Stimulated activated CD4-positive, alpha-beta T cell treated with anti-CD3 and anti-CD28 coated beads, TNF-alpha, amount 100 ng/mL, for 4 hours (primary cell): Measurements from ENCODE around the gene RANGRF.

ENCODE experiments used
- DNase-seq, 3 experiments: peaks; one replicate each; pipeline ENCODE4 v3.0.0-alpha.2; 2020; ENCODE audit warnings: low read depth in 3 of 3

Gene RANGRF

DNA sequence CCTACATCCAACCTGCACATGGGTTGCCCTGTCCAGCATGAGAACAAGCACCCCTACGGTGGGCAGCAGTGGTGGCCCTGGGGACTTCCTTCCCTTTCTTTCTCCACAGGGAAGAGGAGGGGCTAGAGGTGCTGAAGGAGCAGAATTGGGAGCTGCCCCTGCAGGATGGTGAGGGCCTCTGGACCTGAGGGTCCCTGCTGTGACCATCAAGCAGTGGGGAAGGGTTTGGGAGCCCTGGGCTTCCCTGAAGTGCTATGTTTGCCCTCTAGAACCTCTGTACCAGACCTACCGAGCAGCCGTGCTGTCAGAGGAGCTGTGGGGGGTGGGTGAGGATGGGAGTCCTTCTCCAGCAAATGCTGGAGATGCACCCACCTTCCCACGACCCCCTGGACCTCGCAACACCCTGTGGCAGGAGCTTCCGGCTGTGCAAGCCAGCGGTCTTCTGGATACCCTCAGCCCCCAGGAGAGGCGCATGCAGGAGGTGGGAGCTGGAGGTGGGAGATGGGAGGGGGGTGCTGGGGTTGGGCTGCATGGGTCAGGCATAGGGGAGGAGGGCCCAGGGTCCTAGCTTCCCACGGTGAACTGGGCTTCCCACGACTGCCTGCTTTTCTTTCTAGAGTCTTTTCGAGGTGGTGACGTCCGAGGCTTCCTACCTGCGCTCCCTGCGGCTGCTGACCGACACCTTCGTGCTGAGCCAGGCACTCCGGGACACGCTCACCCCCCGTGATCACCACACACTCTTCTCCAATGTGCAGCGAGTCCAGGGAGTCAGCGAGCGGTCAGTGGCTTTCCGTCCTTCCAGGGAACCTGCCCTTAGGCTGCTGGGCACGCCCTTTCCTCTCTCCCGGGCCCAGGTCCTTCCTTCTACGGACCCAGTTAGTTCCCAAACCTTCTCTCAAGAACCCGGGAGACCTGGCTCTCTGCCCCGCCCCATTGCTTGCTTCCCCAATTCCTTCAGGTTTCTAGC is 26.6 kb downstream of the RANGRF start:
- DNase-seq, result no peak

- no peak for DNase-seq
These were observed 27.3 kb downstream of the RANGRF start for GRCh38 chr17:8315764-8316217.

GRCh38 chr17:8318010-8318935 is 29.8 kb downstream of the RANGRF start:
- no peak for DNase-seq

GRCh38 chr17:8320262-8320661 is 31.8 kb downstream of the RANGRF start:
- no peak for DNase-seq

GRCh38 chr17:8320990-8321389 is 32.5 kb downstream of the RANGRF start:
- no peak for DNase-seq

- no peak for DNase-seq
These were observed 33.6 kb downstream of the RANGRF start for GRCh38 chr17:8322061-8322460.

DNA sequence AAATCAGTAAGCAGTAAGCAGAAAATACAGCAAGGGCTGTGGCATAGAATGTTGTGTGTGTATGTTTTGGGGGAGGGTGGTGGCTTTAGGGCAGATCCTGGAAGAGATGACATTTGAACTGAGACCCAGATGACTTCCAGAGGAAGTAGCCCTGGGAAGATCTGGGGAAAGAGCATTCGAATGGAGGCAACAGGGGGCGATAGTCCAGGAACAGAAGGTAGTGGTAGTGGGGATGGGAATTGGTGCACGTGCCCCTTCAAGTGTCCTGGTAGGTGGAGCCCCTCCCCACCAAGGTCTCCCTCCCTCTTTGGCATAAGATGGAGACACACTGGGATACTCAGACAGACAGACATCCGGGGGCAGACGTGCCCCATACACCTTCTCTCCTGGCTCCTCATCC is 35.7 kb downstream of the RANGRF start:
- no peak for DNase-seq

- no peak for DNase-seq
These were observed 36.5 kb downstream of the RANGRF start for GRCh38 chr17:8324923-8325322.

- DNase-seq, result peak in 1 of 3 experiments; percentile 5
These were observed 38.2 kb downstream of the RANGRF start for GRCh38 chr17:8326511-8327302.

- no peak for DNase-seq
These were observed 38.8 kb downstream of the RANGRF start for GRCh38 chr17:8327303-8327649.

DNA sequence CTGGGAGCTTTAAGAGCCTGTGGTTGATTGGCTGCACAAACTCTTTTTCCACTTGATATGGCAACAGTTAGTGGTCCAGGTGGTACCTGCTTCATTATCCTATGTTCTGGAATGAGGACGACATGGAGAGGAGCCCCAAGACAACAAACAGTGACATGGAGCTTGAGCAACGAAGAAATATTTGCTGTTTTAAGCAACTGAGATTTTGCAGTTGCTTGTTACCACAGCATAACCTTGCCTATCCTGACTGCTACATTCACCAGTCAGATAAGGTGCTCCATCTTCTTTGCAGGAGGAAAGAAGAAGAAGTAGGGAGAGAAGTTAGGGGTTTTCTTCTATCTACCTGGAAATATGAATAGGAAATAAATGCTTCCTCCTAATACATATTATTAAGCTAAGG is 43.7 kb downstream of the RANGRF start:
- DNase-seq, result no peak

GRCh38 chr17:8332688-8333087 is 44.2 kb downstream of the RANGRF start:
- DNase-seq, result no peak

- no peak for DNase-seq
These were observed 44.8 kb downstream of the RANGRF start for GRCh38 chr17:8333281-8333680.

GRCh38 chr17:8337802-8338752 is 49.6 kb downstream of the RANGRF start:
- no peak for DNase-seq

DNA sequence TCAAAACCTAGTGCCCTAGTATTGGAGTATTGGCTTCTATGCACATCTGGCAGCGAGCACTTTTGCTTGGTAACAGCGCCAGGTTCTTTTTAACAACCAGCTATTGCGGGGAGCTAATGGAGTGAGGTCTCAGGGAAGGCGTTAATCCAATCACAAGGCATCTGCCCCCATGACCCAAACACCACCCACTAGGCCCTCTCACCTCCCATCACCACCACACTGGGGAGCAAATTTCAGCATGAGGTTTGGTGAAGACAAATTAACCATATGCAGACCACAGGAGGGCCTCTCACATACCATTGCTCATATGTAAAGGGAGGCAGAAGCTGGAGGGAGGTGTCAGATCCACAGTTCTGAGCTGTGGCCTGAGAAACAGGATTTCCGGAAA is 50.3 kb downstream of the RANGRF start:
- no peak for DNase-seq

- DNase-seq, result no peak
These were observed 51.1 kb downstream of the RANGRF start, which contains the start of gene ODF4 for GRCh38 chr17:8339540-8339939. Gene ODF4 (plus strand): TSS chr17:8339840. CDS start chr17:8340052, 212 bp downstream.
